WTC11 (cell line): ENCODE measurements around the gene ACSM3. TPM values are rescaled to one million over a fixed set of nuclear protein-coding genes. Genes with fewer than 3 reads are reported as not detected.
"Not testable (repeated sequence)": the region's sequence is repeated elsewhere in the genome, so short reads cannot be mapped to it uniquely, and the experiment has no call there.

Source experiments
- ATAC-seq: fragments of 200-7000 bp; cut with Tn5 transposase; 2 replicates; pipeline ENCODE4 v1.10.0; 2021; ENCODE audit warnings: mild to moderate bottlenecking, moderate library complexity
- Bru-seq: library from RNA; stranded (reverse); fragments of 400-500 nt; gene quantifications from one replicate; lab custom pipeline; 2021; lab: Mats Ljungman, UMichigan
- CTCF ChIA-PET: fragments of 300-600 bp; sonication (Branson Sonifier 250); formaldehyde crosslinking; loops from one replicate; lab custom pipeline; 2021; ENCODE audit warnings: antibody characterized with exemption; lab: Charles Lee
- POLR2A ChIA-PET: fragments of 350-600 bp; sonication (Branson Sonifier 250); formaldehyde crosslinking; loops from one replicate; lab custom pipeline; 2021; ENCODE audit warnings: antibody characterized with exemption; lab: Charles Lee
- DNase-seq: peaks from one replicate; pipeline ENCODE4 v3.0.0; 2021; ENCODE audit warnings: low spot score
- H3K27ac Mint-ChIP-seq: 2 replicates; pipeline ENCODE4 v1.8.0; 2021; ENCODE audit warnings: mixed read lengths
- H3K27me3 Mint-ChIP-seq: 2 replicates; pipeline ENCODE4 v1.8.0; 2021; ENCODE audit warnings: low read depth, mild to moderate bottlenecking, moderate library complexity, mixed read lengths
- H3K36me3 Mint-ChIP-seq: 2 replicates; pipeline ENCODE4 v1.8.0; 2021; ENCODE audit warnings: mixed read lengths
- H3K4me1 Mint-ChIP-seq: 2 replicates; pipeline ENCODE4 v1.8.0; 2022; ENCODE audit warnings: mixed read lengths
- H3K4me3 Mint-ChIP-seq: 2 replicates; pipeline ENCODE4 v1.8.0; 2021; ENCODE audit warnings: mild to moderate bottlenecking, moderate library complexity, mixed read lengths
- H3K9me3 Mint-ChIP-seq: 2 replicates; pipeline ENCODE4 v1.8.0; 2021; ENCODE audit warnings: mixed read lengths
- ATF1 ChIP-seq: sonication (generic); formaldehyde crosslinking; IDR thresholded peaks from 2 replicates; pipeline ENCODE4 v1.8.1; 2023; ENCODE audit warnings: mild to moderate bottlenecking, moderate library complexity, missing genetic modification reagents
- ATF3 ChIP-seq: sonication (generic); formaldehyde crosslinking; conservative IDR thresholded peaks from 2 replicates; pipeline ENCODE4 v1.8.1; 2022; ENCODE audit warnings: mild to moderate bottlenecking, missing genetic modification reagents
- E2F4 ChIP-seq: sonication (generic); formaldehyde crosslinking; IDR thresholded peaks from 2 replicates; pipeline ENCODE4 v1.8.1; 2022; ENCODE audit warnings: low read depth, mild to moderate bottlenecking, moderate library complexity, missing genetic modification reagents, borderline replicate concordance
- EMX1 ChIP-seq: fragments of 250-450 bp; sonication (Bioruptor Pico); IDR thresholded peaks from 2 replicates; pipeline ENCODE4 v1.8.0; 2021; ENCODE audit warnings: mild to moderate bottlenecking
- FOXK1 ChIP-seq: sonication (generic); formaldehyde crosslinking; IDR thresholded peaks from 2 replicates; pipeline ENCODE4 v1.8.0; 2022; ENCODE audit warnings: mild to moderate bottlenecking, moderate library complexity, missing genetic modification reagents
- FOXP1 ChIP-seq: sonication (generic); formaldehyde crosslinking; IDR thresholded peaks from 2 replicates; pipeline ENCODE4 v1.8.0; 2022; ENCODE audit warnings: missing genetic modification reagents, mild to moderate bottlenecking, moderate library complexity, borderline replicate concordance
- GTF2I ChIP-seq: fragments of 250-450 bp; sonication (Bioruptor Pico); conservative IDR thresholded peaks from 2 replicates; pipeline ENCODE4 v1.4.0; 2021; ENCODE audit warnings: mild to moderate bottlenecking
- HMGA2 ChIP-seq: fragments of 250-450 bp; sonication (Bioruptor Pico); IDR thresholded peaks from 2 replicates; pipeline ENCODE4 v1.4.0; 2021; ENCODE audit warnings: mild to moderate bottlenecking, moderate library complexity
- IRF1 ChIP-seq: sonication (generic); formaldehyde crosslinking; IDR thresholded peaks from 2 replicates; pipeline ENCODE4 v1.8.0; 2023; ENCODE audit warnings: missing genetic modification reagents
- MXD4 ChIP-seq: fragments of 250-450 bp; sonication (Bioruptor Pico); IDR thresholded peaks from 2 replicates; pipeline ENCODE4 v1.8.0; 2021; ENCODE audit warnings: mild to moderate bottlenecking, moderate library complexity, borderline replicate concordance
- RELA ChIP-seq: sonication (generic); formaldehyde crosslinking; IDR thresholded peaks from 2 replicates; pipeline ENCODE4 v1.8.1; 2022; ENCODE audit warnings: missing genetic modification reagents, mild to moderate bottlenecking, borderline replicate concordance
- SMAD3 ChIP-seq: sonication (generic); formaldehyde crosslinking; IDR thresholded peaks from 2 replicates; pipeline ENCODE4 v1.8.0; 2022; ENCODE audit warnings: missing genetic modification reagents, mild to moderate bottlenecking, borderline replicate concordance
- SP1 ChIP-seq: sonication (generic); formaldehyde crosslinking; conservative IDR thresholded peaks from 2 replicates; pipeline ENCODE4 v1.8.1; 2022; ENCODE audit warnings: missing genetic modification reagents
- ZNF138 ChIP-seq: sonication (generic); formaldehyde crosslinking; conservative IDR thresholded peaks from 2 replicates; pipeline ENCODE4 v1.8.1; 2022; ENCODE audit warnings: mild to moderate bottlenecking, moderate library complexity, missing genetic modification reagents
- ZNF416 ChIP-seq: fragments of 250-450 bp; sonication (Bioruptor Pico); IDR thresholded peaks from 2 replicates; pipeline ENCODE4 v1.9.0; 2021; ENCODE audit warnings: mild to moderate bottlenecking, inconsistent platforms
- ZNF423 ChIP-seq: fragments of 250-450 bp; sonication (Bioruptor Pico); IDR thresholded peaks from 2 replicates; pipeline ENCODE4 v2.1.2; 2022; ENCODE audit warnings: mild to moderate bottlenecking, moderate library complexity
- ZNF532 ChIP-seq: fragments of 250-450 bp; sonication (Bioruptor Pico); IDR thresholded peaks from 2 replicates; pipeline ENCODE4 v1.9.0; 2021; ENCODE audit warnings: mild to moderate bottlenecking, borderline replicate concordance
- long read RNA-seq, 3 experiments: library from RNA in 1 of 3; library from capped mRNA in 1 of 3; library from polyadenylated mRNA in 1 of 3; unstranded in 2 of 3; stranded (forward) in 1 of 3; transcript quantifications; one replicate each; pipeline ENCODE4 v2.0.0, GENCODE V29; 2021
- total RNA-seq: library from RNA; stranded (reverse); gene quantifications from 3 replicates; pipeline ENCODE4 v1.2.3, GENCODE V29; 2021

Gene ACSM3
- total RNA-seq (5.0 to 6.5 TPM (median 6.5 TPM) in 3 replicates), Bru-seq, nascent RNA (percentile 37 among the genes with signal in this experiment)
- long read RNA-seq, experiment 1, transcript ACSM3-201 (14 exons, 2,845 nt), result major isoform, 8 of 14 reads
- long read RNA-seq, experiment 1, partial matches to known transcripts, result 1 of 14 reads
- long read RNA-seq, experiment 1, other reads (novel, unspliced or antisense), result 2 of 14 reads
- long read RNA-seq, experiment 2, partial matches to known transcripts, result 0 of 7 reads
- long read RNA-seq, experiment 2, other reads (novel, unspliced or antisense), result 3 of 7 reads
- long read RNA-seq, experiment 3, partial matches to known transcripts, result 0 of 5 reads
- long read RNA-seq, experiment 3, other reads (novel, unspliced or antisense), result 2 of 5 reads

GRCh38 chr16:20763461-20764232 lies at the start of gene ACSM3:
Gene ACSM3 (plus strand): TSS chr16:20764014. CDS start chr16:20770035, 6,021 bp downstream.
- Mint-ChIP-seq H3K9me3 (peaks cover 25% of the 10 kb centered on the region), H3K4me1 (peaks cover 18% of the 10 kb centered on the region), H3K27me3 (peaks cover 6% of the 10 kb centered on the region), H3K27ac (peak within 1 kb of the TSS; percentile 75; the same call in 1 of the 2 replicates), H3K4me3 (peak within 1 kb of the TSS; percentile 79), H3K36me3 (peaks cover 8% of the 10 kb centered on the region; the same call in 1 of the 2 replicates)
- POLR2A ChIA-PET, result no interaction called here
- peak; percentile 99 for ATAC-seq
- CTCF ChIA-PET, result interaction anchor here (1.0 to 2.6 kb wide), 2 partner anchors 11 to 1162 kb away, joined by 4 to 19 read pairs; no protein-coding TSS in a partner anchor
- peak; percentile 39 for DNase-seq
- TF ChIP-seq FOXP1 (CRISPR knock-in tag) (no peak), MXD4 (CRISPR knock-in tag) (no peak), SP1 (CRISPR knock-in tag) (no peak), GTF2I (no peak), FOXK1 (no peak), E2F4 (CRISPR knock-in tag) (no peak), RELA (CRISPR knock-in tag) (no peak), ZNF416 (CRISPR knock-in tag) (no peak), ZNF138 (CRISPR knock-in tag) (no peak), EMX1 (CRISPR knock-in tag) (no peak), ATF1 (no peak), IRF1 (no peak), ZNF423 (CRISPR knock-in tag) (no peak), HMGA2 (no peak), ATF3 (no peak), ZNF532 (CRISPR knock-in tag) (no peak), SMAD3 (CRISPR knock-in tag) (no peak)

- H3K27me3 Mint-ChIP-seq, DNase-seq, POLR2A ChIA-PET, H3K36me3 Mint-ChIP-seq, H3K4me1 Mint-ChIP-seq, ATAC-seq, H3K27ac Mint-ChIP-seq, H3K4me3 Mint-ChIP-seq, CTCF ChIA-PET: not testable (repeated sequence)
- H3K9me3 Mint-ChIP-seq, result peaks cover 12% of the 10 kb centered on the region
Measured at GRCh38 chr16:20717718-20718117, 46.1 kb upstream of the ACSM3 start.
